Astrocyte of the hippocampus (primary cell): ENCODE measurements around the gene UBE2E1.

ENCODE experiments used
- DNase-seq: peaks from one replicate; pipeline ENCODE4 v3.0.0; 2011; ENCODE audit warnings: low read depth, low spot score

The UBE2E1 gene

DNA sequence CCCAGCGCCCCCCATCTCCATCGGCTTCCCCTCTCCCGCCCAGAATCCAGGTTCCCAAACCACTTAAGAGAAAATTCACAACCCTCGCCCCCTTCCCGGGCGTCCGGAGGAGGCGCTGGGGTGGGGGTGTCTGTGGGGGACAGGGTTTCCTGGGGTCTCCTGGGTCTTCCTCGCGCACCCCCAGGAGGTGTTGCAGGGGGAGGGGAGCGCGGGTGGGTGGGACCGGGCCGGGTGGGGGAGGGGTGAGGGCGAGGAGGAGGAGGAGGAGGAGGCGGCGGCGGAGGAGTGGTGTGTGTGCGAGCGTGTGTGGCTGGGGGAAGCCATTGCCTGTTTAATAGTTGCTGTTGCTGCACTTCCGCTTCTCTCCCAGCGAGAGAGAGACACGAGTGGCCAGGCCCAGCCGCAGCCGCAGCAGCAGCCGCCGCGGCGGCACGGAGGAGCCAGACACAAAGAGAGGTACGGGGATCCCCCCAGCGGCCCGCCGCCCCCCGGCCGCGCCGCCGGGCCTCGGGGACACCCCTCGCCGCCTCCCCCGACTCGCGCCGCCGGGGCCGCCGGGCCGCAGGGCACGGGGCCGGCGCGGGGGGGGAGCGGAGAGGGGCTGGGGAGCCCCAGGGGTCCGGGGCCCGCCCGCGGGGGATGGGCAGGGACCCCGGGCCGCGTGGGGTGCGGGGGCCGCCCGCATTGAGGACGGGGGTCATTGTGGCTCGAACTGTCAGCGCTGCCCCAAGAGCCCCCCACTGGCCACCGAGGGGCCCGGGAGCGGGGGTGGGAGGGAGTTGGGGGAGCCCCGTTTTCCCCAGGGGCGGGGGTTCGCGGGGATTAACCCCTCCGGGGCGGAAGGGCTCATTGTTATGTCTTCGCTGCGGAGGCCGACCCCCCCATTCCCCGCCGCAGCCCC lies at the start of gene UBE2E1:
Gene UBE2E1, plus strand, starts transcription at position 323 of the 901 bp plus-strand sequence. CDS start 1,315 bp downstream, outside the sequence.
- peak; percentile 82 for DNase-seq

DNA sequence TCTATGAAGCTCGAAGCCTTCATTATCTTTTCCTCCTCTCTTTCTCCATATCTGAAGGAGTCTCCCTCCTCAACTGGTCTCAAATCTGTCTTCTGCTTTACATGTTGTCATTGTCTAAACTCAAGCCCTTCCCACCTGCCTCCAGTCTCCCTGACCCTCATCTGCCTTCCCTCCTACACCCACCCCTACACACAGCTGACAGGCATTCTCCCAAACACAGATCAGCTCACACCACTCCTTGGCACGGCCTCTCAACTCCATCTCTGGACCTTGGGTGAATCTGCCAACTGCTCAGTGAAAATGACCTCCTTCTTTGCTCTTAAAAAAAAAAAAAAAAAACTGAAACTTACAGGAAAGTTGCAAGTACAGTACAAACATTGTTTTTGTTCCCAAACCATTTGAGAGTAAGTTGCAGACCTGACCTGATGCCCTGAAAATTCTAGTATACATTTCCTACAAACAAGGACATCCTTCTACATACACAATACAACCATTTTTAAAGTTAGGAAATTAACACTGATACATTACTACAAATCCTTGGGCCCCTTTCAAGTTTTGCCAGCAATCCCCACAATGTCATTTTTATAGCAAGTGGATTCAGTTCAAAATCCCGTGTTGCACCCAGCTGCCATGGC lies 49.4 kb upstream of the UBE2E1 start:
- DNase-seq = no peak

DNA sequence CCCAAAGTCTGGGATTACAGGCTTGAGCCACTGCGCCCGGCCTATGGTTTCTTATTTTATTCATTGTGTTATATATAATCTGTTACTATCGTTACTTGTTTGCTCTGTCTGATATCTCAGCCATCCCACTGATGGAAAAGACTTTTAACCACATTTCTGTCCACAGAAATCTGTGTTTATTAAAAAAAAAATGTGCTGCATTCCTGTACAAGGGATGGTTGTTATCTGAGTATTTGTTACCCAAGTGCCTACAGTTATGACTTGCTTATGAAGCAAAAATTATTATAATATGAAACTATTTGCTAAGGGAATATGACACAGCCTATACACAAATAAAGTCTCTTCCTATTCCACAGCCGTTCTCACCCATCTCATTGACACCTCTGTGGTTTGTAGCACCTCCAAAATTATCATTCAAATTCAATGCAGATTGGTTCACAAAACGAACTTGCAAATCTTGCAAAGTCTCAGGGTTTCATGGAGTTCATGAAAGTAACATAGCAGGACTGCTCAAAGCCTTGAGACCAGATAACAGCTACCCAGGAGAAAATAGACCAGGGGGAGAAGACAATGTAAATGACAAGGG lies 47.4 kb upstream of the UBE2E1 start:
- no peak for DNase-seq

DNA sequence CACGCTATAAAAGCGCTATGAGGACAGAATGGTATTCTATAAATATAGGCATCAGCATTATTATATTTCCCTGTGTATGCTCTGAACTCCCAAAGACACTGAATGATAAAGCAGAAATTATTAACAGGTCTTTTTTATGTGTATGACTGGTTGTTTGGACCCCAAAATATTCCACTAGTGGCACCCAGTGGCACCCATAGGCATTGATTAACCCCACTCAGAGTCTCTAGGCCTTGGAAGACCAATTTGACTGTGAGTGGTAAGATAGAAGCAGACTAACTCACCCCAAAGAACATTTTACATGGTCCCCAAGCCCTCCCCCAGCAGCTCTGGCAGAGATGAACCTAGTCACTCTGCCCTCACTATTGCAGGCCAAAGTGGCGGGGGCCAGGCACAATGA lies 45.4 kb upstream of the UBE2E1 start:
- no peak for DNase-seq

DNA sequence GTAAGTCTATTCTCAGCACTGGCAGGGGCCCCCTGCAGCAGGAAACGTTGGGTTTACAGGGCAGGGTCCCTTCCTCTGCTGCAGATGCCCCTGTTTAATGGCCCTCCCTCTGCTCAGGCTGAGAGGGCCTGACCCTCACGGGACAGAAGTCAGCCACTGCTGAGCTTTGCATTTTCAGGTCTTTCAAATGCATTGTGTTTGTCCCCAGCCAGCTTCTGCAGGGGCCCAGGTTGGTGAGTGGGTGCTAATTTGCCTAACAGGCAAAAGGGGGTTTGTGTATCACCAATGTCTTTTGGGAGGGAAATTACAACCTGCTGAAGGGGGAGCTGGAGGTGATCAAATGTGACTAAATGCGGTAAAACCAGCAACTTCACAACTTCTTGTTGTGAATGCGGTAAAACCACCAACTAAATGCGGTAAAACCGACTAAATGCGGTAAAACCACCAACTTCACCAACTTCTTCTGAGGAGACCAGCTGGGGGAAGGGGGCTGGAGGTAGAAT lies 44.8 kb upstream of the UBE2E1 start:
- no peak for DNase-seq

DNA sequence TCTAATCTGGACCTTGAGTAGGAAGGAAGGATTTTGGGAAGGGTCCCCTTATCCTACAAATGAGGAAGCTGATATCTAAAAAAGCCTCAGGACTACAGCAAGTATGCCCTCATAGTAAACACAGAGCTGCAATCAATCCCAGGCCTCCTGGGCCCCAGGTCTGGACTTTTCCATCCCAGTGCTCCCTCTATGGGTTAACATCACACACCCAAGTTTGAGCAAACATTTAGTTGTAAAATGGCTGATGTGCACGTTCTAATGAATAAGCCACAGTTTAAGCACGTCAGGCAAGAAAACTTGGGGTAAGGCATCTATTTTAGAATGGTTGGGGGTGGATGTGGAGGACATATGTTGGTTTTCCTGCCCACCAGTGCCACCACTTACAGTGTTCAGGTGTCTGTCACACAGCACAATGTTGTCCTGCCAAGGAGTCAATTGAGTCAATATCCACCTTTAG lies 44.3 kb upstream of the UBE2E1 start:
- peak; percentile 40 for DNase-seq

DNA sequence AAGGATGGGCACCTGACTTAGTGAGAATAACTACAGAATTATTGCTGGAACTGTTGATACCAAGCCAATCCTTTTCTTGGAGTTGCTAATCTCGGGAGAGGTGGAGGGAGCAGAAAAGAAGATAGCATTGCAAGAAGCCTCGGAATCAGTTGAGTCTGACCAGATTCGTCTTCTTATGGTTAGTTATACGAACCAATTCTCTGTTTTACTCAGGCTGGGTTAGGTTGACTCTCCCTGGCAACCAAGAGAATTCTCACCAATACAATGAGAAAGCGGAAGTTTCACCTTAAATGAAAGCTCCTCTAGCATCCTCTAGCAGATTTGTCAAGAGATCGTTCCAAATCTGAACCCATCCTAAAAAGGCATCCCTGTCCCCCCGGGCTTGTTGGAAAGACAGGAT lies 43.5 kb upstream of the UBE2E1 start:
- no peak for DNase-seq

DNA sequence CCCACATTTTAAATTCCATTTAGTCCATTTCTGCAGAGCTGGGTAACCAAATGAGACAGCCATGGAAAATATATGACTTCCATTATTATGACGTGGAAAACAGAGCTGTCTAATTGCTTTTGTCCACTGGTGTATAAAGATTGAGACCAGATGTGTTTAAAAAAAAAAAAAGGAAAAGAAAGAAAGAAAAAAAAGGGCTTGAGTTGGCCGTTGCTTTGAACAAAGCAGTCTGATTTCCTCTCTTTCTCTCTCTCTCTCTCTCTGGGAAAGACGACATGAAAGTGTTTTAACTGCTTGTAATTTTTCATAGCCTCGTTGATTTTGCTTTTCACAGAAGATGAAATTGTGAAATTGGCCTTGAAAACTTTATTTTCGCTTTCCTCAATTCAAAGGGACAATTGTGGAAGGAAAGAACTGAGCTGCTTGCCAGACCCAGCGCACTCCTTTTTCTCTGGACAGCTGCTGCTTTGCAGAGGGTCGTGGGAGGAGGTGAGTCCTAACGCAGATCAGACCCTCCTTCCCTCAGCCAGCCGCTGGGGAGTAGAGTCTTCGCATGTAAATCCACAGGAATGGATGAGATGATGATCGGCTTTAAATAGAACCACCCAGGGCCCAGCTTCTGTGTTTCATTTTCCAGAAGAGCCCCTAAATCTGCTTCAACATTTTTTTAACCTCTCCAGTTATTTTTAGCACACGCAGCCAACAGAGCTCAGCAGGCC lies 42.8 kb upstream of the UBE2E1 start:
- DNase-seq = peak; percentile 15

DNA sequence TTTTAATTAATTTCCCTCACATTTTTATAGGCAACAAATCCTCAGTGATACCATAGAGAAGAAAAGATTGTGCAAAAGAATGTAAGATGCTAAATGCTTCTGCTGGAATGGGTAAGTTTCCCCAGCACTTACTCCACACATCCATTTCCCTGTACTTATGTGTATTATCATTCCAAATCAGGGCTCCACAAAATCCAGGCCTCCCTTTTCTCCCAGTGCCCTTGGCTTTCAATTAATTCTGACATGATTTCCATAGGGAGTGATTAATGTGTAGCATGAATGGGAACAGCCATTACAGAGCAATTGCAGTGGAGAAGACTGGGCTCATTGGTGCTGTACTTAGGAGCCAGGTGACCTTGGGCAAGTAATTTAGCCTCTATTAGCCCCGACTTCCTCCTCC lies 41.3 kb upstream of the UBE2E1 start:
- DNase-seq = no peak

DNA sequence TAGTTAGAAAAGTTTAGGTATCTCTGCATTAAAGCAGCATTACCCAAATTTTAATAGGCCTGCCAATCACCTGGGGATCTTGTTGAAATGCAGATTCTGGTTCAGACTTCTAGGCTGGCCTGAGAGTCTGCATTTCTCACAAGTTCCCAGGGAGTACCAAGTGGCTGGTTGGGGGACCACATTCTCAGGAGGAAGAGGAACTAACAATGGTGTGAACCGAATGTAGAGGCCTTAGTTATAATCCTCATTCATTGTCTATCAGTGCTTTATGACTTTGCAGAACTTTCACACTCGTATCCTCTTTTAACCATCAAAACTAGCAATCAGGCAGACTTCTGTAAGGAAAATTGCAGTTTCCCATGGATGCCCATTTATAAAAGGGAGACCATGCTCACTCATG lies 38.2 kb upstream of the UBE2E1 start:
- no peak for DNase-seq

DNA sequence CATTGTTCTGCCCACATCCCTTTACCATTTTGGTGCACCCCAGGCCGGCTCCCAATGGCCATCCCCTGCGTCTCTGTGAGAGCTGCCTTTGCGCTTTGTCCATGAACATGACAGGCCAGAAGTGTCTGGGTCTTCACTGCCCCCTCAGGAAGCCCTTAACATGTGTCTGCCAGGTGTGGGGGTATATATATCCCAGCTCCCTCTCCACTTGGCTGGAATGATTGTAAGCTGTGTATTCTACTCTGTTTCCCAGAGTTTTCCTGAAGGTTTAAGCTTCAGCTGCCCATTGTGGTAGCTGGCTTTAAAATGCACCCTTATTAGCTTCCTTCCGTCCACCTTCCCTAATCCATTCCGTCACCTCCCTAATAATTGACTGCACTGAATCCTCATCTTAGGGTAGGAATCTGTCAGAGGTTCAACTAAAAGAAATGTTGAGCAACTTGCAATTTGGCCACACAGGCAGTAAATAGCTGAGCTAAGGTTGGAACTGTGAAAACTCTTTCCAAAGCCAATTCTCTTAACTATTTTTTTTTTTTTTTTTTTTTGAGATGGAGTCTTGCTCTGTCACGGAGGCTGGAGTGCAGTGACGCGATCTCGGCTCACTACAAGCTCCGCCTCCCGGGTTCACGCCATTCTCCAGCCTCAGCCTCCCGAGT lies 30.4 kb upstream of the UBE2E1 start:
- DNase-seq = no peak

DNA sequence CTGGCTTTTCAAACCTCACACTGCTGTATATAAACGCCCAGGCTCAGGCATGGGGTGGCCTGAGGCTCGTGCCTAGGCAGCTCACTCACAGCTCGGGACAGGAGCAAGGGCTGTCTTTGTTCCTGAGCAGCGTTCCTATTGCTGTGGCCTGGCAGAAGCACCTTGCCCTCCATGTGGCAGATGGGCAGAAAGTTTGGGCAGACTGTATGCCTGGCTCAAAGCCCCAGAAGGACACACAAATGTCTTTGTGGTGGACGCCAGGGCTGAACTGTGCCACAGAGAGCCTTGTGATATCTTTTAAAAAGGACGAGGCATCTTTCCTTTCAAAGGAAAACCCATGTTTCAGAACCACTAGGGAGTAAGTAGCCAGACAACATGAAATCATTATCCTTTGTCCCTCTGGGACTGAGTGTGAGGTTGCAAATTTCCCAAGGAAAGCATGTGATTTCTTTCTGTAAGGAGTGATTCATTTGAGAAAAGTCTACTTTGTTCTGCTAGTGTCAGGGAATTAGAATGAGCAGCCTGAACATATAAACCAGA lies 29.3 kb upstream of the UBE2E1 start:
- DNase-seq = peak; percentile 80

DNA sequence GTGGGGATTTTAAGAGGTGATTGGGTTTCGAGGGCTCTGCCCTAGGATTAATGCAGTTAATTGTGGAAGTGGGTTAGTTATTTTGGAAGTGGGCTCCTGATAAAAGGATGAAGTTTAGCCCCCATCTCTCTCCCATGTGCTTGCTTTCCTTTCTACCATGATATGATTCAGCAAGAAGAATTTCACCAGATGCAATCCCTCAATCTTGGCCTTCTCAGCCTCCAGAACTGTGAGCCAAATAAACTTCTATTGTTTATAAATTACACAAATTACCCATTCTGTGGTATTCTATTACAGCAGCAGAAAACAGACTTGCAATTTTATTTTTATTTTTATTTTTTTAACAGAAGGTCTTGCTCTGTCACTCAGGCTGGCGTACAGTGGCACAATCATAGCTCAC lies 27.3 kb upstream of the UBE2E1 start:
- DNase-seq = no peak

DNA sequence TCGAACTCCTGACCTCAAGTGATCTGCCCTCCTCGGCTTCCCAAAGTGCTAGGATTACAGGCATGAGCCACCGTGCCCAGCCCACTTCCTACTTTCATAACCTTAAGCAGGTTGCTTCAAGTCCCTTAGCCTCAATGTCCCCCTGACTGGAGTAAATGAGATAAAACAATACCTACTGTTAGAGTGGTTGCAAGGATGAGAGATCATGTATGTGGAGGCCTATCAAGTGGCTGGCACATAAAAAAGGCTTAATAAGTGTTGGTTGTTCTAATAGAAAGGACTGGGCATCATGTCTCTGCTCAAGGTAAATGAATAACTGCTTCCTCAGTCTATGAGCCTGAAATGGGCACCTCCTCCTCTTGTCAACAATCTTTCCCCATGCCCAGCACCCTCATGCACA lies 25.9 kb upstream of the UBE2E1 start:
- no peak for DNase-seq

DNA sequence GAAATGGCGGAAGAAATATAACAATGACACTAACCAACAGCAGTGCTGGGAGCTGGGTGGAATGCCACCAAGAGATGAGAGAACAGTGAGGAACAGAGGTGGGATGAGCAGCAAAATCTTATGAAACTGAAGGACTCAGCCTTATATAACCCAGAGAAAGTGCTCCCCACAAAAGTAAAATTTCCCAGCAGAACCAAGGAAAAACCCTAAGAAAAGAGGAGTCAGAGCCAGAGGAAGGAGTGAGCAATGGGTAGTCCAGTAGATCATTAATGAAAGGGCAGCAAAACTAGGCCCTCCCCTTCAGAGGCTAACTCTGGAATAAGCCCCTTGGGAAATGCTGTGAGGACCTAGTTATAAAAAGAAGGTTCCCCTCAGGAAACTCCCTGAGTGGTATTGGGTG lies 24.7 kb upstream of the UBE2E1 start:
- no peak for DNase-seq

DNA sequence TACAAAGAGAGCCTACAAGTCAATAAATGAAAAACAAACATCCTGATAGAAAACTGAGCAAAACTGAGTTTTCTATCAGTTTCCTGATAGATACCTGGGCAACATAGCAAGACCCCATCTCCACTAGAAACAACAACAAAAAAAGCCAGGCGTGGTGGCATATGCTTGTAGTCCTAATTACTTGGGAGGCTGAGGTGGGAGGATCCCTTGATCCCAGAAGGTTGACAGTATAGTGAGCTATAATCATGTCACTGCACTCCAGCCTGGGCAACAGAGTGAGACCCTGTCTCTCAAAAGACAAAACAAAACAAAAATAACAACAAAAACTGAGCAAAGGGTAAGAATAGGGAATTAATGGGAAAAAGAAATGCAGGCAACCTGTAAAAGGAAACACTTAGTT lies 23.9 kb upstream of the UBE2E1 start:
- no peak for DNase-seq

DNA sequence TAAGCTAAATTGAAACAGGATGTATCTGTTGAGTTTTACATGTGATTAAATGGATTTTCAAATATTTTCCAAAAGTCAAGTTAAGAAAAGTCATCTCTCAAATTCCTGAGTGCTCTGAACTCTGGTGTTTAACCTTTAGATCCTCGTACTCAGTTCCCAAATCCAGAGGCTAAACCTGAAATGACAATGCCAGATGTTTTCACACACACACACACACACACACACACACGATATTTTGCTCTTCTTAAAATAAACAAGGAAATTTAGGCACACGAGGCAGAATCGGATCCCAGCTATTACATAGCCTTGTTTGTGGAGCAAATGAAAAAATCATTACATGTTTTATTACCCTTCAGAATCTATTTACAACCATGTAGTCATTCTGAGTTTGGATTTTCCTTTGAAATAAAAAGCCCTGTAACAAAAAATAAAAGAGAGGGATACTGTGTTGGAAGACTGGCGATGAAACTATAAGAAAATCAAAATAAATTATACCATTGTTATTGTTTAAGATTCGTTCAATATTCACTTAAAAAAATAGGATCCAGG lies 20.6 kb upstream of the UBE2E1 start:
- no peak for DNase-seq

DNA sequence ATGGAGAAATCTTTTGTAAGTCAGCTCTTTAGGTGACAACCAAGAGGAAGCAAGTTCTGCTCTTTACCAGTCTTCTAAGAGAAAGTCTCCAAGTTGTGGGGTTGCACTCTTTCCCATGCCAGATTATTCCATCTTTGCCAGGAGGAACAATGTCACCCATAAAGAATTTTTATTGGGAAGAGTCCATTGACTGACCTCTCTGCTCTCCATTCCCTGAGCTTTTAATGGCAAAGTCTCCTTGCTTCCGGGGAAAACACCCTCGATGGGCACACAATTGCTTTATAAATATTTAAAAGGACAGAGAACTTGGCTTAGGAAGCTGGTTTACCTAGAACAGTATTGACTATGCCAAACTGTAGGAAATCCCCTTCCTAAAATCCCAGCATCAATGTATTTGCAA lies 19.9 kb upstream of the UBE2E1 start:
- no peak for DNase-seq

DNA sequence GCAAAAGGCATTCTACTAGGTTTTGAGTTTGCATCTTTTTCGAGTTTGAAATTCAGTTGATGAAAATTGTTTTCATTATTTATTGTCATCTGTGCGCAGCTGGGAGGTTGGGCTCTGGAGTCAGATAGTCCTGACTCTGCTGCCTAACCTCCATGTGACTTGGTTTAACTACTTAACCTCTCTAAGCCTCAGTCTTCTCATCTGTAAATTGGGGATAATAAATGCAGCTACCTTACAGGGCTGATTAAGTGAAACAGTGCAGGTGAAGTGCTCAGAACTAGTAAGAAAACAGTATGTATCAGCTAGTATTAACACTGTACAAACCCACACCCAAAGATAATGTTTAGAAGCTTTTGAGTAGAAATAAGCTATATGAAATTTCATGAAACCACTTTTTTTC lies 14.1 kb upstream of the UBE2E1 start:
- no peak for DNase-seq

DNA sequence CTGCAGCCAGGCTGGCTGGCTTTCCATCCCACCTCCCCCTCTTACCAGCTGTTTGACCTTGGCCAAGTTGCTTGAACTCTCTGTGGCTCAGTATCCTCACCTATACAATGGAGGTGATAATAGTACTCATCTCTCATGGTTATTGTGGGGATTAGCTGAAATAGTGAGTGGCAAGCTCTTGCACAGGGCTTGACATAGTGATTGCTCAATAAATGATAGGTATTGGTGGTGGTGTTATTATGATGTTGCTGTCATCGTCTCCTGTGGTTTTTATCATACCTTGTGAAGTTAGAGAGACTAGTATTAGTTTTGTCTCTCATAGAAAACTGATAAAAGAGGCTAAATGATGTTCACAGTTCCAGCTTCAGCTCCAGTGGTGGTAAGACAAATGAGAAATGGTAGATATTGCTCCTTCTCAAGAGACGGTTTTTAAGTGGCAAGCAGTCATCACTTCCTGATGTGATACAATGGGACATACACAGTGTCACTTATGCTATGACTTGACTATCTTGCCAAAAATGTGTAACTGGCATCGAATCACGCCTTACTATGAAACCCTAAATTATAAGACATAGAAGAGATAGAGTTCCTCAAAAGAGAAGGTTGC lies 12.1 kb upstream of the UBE2E1 start:
- no peak for DNase-seq
